Measurements from ENCODE around the gene LGR6. TPM values are rescaled to one million over a fixed set of nuclear protein-coding genes. Genes with fewer than 3 reads are reported as not detected.

The LGR6 gene
- total RNA-seq, 8 experiments from 2014 or later: 0.13 to 1.0 (median 0.35) TPM

DNA sequence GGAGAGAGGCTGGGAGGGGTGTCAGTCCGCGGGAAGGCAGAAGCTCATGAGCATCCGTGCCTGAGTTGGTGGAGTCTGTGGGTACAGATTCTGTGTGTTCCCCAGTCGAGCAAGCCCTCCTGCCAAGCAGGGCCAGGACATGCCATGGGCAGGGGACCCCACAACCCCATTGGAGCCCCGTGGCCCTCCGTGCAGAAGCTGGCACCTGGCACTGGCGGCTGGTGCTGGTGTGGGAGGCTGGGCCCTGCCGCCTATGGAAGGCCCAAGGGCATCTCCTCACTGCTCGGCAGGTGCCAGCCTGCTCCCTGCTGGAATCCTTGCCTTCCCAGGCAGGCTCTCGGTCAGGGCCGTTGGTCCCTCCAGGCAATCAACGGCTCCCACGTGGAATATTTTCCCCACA, 74.4 kb downstream of the LGR6 start:
- peaks cover 18 to 25% of the 10 kb centered on the region in 2 donors for H3K4me1 ChIP-seq (replicated peaks in 1 of 2)
- no peak overlapping the region for H3K27ac ChIP-seq
- 20 to 81% (median 69%) methylated on average over 1 to 9 of the region's 13 CpGs; no CpG with 5 or more reads in 6 of the 10 experiments for WGBS, 10 experiments
- in situ Hi-C loops (cut with MboI; ENCODE audit: low pct_unique_long_range_greater_than_20kb in 2 of 9, low sequenced_read_pairs in 9 of 9, unreplicated experiment in 9 of 9): no loop called here
- ATAC-seq (replicated peaks in 6 of 8): peak in 1 of 8 experiments; percentile 10
- no peak overlapping the region for H3K4me3 ChIP-seq

GRCh38 chr1:202268817-202269216, 75.2 kb downstream of the LGR6 start:
- WGBS, 10 experiments: 60 to 100% (median 89%) methylated on average over 1 to 5 of the region's 5 CpGs; no CpG with 5 or more reads in 3 of the 10 experiments
- ATAC-seq (replicated peaks in 6 of 8): no peak
- in situ Hi-C loops (cut with MboI; ENCODE audit: low pct_unique_long_range_greater_than_20kb in 2 of 9, low sequenced_read_pairs in 9 of 9, unreplicated experiment in 9 of 9): no loop called here
- Histone ChIP-seq H3K4me3 (no peak overlapping the region), H3K4me1 (replicated peaks in 1 of 2) (peaks cover 16 to 22% of the 10 kb centered on the region in 2 donors), H3K27ac (no peak overlapping the region)

DNA sequence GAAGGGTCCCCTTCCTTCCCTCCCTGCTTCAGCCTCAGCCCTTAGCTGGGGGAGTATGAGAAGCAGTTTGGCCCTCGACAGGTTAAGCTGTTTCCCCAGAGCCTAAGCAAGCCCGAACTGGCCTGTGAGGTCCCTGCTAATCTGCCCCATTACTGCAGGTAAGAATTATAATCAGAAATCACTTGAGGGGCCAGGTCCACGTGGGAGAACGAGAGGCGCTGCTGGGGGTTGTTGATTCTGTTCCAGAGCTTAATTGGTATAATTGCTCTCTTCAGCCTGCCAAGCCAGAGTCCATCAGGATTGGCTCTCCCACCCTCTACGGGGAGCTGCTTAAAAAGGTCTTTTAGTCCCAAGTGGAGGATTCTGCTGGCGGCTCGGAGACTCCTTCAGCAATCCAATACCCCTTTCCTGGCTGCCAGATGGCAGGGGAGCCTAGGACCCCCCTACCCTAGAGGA, 77.3 kb downstream of the LGR6 start:
- in situ Hi-C loops (cut with MboI; ENCODE audit: low pct_unique_long_range_greater_than_20kb in 2 of 9, low sequenced_read_pairs in 9 of 9, unreplicated experiment in 9 of 9): no loop called here
- peak in 3 of 8 experiments; percentile 29 to 56 (median 35) for ATAC-seq (replicated peaks in 6 of 8)
- peaks cover 0 to 6% of the 10 kb centered on the region in 2 donors for H3K4me1 ChIP-seq (replicated peaks in 1 of 2)
- H3K27ac ChIP-seq: no peak overlapping the region
- WGBS, 10 experiments: 60 to 90% (median 64%) methylated on average over 1 to 8 of the region's 8 CpGs; no CpG with 5 or more reads in 3 of the 10 experiments
- H3K4me3 ChIP-seq: no peak overlapping the region

DNA sequence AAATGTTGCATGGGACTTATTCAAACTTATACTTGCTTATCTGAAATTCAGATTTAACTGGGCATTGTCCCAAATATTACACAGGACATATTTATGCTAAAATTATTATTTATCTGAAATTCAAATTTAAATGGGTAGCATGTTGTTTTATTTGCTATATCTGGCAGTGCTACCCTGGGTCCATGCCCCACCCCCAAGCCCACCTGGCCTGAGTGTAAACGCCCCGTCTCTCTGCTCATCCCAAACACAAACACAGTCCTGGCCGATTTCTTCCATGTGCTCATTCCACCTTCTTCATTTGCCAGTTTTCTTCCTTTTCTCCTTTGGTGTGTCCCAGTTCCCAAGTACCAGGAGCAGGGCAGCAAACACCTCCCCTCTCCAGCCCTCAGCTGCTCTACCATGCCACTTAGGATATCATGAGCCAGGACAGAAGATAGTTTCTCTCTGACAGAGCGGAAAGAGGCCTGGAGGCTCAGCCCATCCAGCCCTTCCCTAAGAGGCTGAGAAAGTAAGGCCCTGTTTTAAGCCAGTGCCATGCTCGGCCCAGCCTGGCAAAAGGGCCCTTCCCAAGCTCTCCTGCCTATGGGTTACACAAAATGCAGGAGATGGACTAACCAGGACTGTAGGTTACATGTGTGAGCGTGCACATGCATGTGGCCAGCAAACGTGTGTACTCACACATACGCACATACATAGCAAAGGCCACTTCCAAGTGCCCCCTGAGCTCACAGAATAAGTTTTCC, 78.7 kb downstream of the LGR6 start:
- WGBS, 10 experiments: 10 to 88% (median 65%) methylated on average over 2 to 8 of the region's 8 CpGs; no CpG with 5 or more reads in 2 of the 10 experiments
- Histone ChIP-seq H3K4me1 (replicated peaks in 1 of 2) (peaks cover 0 to 6% of the 10 kb centered on the region in 2 donors), H3K27ac (no peak overlapping the region), H3K4me3 (no peak overlapping the region)
- in situ Hi-C loops (cut with MboI; ENCODE audit: low pct_unique_long_range_greater_than_20kb in 2 of 9, low sequenced_read_pairs in 9 of 9, unreplicated experiment in 9 of 9): no loop called here
- ATAC-seq (replicated peaks in 6 of 8): peak in 1 of 8 experiments; percentile 72

DNA sequence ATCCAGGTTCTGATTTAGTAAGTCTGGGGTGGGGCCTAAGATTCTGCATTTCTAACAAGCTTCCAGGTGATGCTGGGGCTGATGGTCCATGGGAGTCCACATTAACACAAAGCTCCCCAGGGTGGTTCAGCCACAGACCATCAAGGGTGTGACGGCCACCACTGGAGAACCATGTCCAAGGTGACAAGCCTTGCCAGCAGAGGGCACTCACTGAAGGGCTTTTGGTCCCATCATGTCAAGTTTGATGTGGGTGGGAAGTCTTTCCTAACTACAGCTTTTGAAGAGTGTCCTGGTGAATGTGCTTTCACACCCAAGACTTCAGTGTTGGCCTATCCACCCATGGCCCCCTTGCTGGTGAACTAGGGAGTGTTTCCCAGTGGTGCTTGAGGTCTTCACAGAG, 81.0 kb downstream of the LGR6 start:
- H3K4me1 ChIP-seq (replicated peaks in 1 of 2): peaks cover 0 to 7% of the 10 kb centered on the region in 2 donors
- in situ Hi-C loops (cut with MboI; ENCODE audit: low pct_unique_long_range_greater_than_20kb in 2 of 9, low sequenced_read_pairs in 9 of 9, unreplicated experiment in 9 of 9): no loop called here
- peak in 2 of 8 experiments; percentile 28 to 32 for ATAC-seq (replicated peaks in 6 of 8)
- WGBS, 10 experiments: 0 to 100% (median 50%) methylated on average over 1 of the region's 1 CpG; no CpG with 5 or more reads in 6 of the 10 experiments
- H3K4me3 ChIP-seq: no peak overlapping the region
- H3K27ac ChIP-seq: no peak overlapping the region

DNA sequence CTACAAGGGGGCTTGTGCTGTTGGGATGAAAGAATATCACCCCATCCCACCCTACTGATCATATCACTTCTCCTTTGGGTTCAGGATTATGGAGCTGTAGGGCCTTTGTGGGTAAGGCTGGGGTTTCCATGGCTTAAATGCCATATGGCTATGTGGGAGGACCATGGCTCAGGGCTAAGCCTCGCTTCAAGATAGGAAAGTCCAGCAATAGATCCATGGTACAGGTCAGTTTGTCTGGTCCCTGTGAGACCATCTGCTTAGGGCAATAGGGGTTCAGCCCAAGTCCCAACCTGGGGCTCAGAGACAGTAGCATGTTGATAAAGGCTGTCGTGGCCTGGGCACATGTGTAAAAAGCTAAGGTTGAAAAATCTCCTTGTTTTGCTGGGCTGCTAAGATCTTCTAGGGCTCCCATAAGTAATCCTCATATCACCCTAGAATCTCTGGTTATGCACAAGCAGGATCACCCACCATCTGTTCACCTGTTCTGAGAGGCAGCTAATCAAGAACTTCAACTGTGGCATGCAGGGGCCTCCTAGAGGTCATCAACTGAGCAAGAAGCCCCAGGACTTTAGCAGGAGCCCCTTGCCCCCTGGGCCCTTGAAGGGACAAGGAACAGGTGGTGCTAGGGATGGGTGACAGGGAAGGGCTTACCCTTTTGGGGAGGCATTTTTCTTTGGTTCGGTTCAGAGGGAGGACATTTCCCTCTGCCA, 81.6 kb downstream of the LGR6 start:
- Histone ChIP-seq H3K27ac (no peak overlapping the region), H3K4me3 (no peak overlapping the region), H3K4me1 (replicated peaks in 1 of 2) (peaks cover 1 to 12% of the 10 kb centered on the region in 2 donors)
- ATAC-seq (replicated peaks in 6 of 8): no peak
- in situ Hi-C loops (cut with MboI; ENCODE audit: low pct_unique_long_range_greater_than_20kb in 2 of 9, low sequenced_read_pairs in 9 of 9, unreplicated experiment in 9 of 9): no loop called here
- 55 to 100% (median 90%) methylated on average over 1 to 3 of the region's 3 CpGs; no CpG with 5 or more reads in 1 of the 10 experiments for WGBS, 10 experiments

- WGBS, 10 experiments: 20 to 93% (median 88%) methylated on average over 1 to 9 of the region's 11 CpGs; no CpG with 5 or more reads in 5 of the 10 experiments
- H3K4me1 ChIP-seq (replicated peaks in 1 of 2): peaks cover 11 to 18% of the 10 kb centered on the region in 2 donors
- no peak for ATAC-seq (replicated peaks in 6 of 8)
- in situ Hi-C loops (cut with MboI; ENCODE audit: low pct_unique_long_range_greater_than_20kb in 2 of 9, low sequenced_read_pairs in 9 of 9, unreplicated experiment in 9 of 9): no loop called here
- H3K4me3 ChIP-seq: no peak overlapping the region
- H3K27ac ChIP-seq: no peak overlapping the region
These were observed 82.6 kb downstream of the LGR6 start for GRCh38 chr1:202276081-202276715.

DNA sequence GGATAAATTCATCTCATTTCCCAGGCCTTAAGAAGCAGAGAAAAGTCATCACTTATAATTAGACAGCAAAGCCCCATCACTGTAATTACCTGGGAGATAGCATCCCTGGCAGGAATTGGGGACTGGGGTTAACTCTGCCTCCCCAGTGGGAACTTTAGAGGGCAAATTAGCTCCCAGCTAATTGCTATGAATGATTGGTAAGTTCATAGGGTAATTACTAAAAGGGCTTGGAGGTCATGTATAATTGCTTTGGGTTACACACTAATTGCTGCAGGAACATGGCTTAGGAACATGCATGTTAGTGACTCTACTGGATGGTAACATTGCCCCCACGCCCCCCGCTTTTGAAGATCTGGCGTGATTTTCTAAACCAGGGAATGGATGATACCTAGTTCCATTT, 83.3 kb downstream of the LGR6 start:
- no peak for ATAC-seq (replicated peaks in 6 of 8)
- in situ Hi-C loops (cut with MboI; ENCODE audit: low pct_unique_long_range_greater_than_20kb in 2 of 9, low sequenced_read_pairs in 9 of 9, unreplicated experiment in 9 of 9): no loop called here
- Histone ChIP-seq H3K27ac (no peak overlapping the region), H3K4me1 (replicated peaks in 1 of 2) (peaks cover 18 to 25% of the 10 kb centered on the region in 2 donors), H3K4me3 (no peak overlapping the region)
- WGBS, 10 experiments: 70 to 94% (median 86%) methylated on average over 2 to 3 of the region's 3 CpGs; no CpG with 5 or more reads in 4 of the 10 experiments

- Histone ChIP-seq H3K27ac (no peak overlapping the region), H3K4me1 (replicated peaks in 1 of 2) (peaks cover 32 to 42% of the 10 kb centered on the region in 2 donors), H3K4me3 (no peak overlapping the region)
- in situ Hi-C loops (cut with MboI; ENCODE audit: low pct_unique_long_range_greater_than_20kb in 2 of 9, low sequenced_read_pairs in 9 of 9, unreplicated experiment in 9 of 9): no loop called here
- ATAC-seq (replicated peaks in 6 of 8): no peak
- 54 to 90% (median 80%) methylated on average over 1 to 2 of the region's 2 CpGs; no CpG with 5 or more reads in 3 of the 10 experiments for WGBS, 10 experiments
These were observed 85.2 kb downstream of the LGR6 start for GRCh38 chr1:202278751-202279150.

GRCh38 chr1:202279806-202280205, 86.2 kb downstream of the LGR6 start:
- WGBS, 10 experiments: 39 to 97% (median 89%) methylated on average over 1 to 2 of the region's 2 CpGs
- in situ Hi-C loops (cut with MboI; ENCODE audit: low pct_unique_long_range_greater_than_20kb in 2 of 9, low sequenced_read_pairs in 9 of 9, unreplicated experiment in 9 of 9): no loop called here
- Histone ChIP-seq H3K4me3 (no peak overlapping the region), H3K4me1 (replicated peaks in 1 of 2) (peaks cover 33 to 47% of the 10 kb centered on the region in 2 donors), H3K27ac (no peak overlapping the region)
- ATAC-seq (replicated peaks in 6 of 8): no peak

DNA sequence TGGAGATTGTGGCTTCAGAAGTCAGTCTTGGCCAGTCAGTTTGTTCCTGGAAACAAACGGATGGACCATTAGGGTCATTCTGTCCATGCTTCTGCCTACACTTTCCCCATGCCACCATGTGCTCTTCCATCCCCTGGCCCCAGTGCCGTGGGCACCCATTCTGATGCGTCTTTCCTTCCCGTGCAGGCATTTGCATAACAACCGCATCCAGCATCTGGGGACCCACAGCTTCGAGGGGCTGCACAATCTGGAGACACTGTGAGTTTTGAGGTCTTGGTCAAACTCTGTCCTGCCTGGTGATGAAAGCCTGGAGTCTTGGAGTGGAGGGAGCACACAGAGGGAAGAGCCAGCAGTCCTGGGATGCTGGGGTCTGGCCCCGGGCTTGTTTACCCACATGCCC, 87.0 kb downstream of the LGR6 start:
- Histone ChIP-seq H3K4me1 (replicated peaks in 1 of 2) (peaks cover 33 to 47% of the 10 kb centered on the region in 2 donors), H3K27ac (no peak overlapping the region), H3K4me3 (no peak overlapping the region)
- ATAC-seq (replicated peaks in 6 of 8): no peak
- WGBS, 10 experiments: 26 to 100% (median 32%) methylated on average over 1 to 7 of the region's 7 CpGs; no CpG with 5 or more reads in 5 of the 10 experiments
- in situ Hi-C loops (cut with MboI; ENCODE audit: low pct_unique_long_range_greater_than_20kb in 2 of 9, low sequenced_read_pairs in 9 of 9, unreplicated experiment in 9 of 9): no loop called here

- peak in 5 of 8 experiments; percentile 4 to 64 (median 14) for ATAC-seq (replicated peaks in 6 of 8)
- in situ Hi-C loops (cut with MboI; ENCODE audit: low pct_unique_long_range_greater_than_20kb in 2 of 9, low sequenced_read_pairs in 9 of 9, unreplicated experiment in 9 of 9): no loop called here
These were observed 87.9 kb downstream of the LGR6 start for GRCh38 chr1:202281316-202282024.

More at GRCh38 chr1:202281316-202282024, 87.9 kb downstream of the LGR6 start:
- Histone ChIP-seq H3K27ac (peak overlapping the region in 1 of 2 donors; percentile 37), H3K4me3 (no peak overlapping the region), H3K4me1 (replicated peaks in 1 of 2) (peaks cover 33 to 47% of the 10 kb centered on the region in 2 donors)
- WGBS, 10 experiments: 0 to 71% (median 41%) methylated on average over 1 to 4 of the region's 5 CpGs; no CpG with 5 or more reads in 4 of the 10 experiments
